ENCODE data around the gene FAM161B. TPM values are rescaled to one million over a fixed set of nuclear protein-coding genes. Genes with fewer than 3 reads are reported as not detected.

Gene FAM161B
- total RNA-seq, 1 donor from 2014 or later = 4.7 TPM

- TF ChIP-seq CTCF (IDR thresholded peaks at IDR 0.05) = no peak
- ATAC-seq (no peak), DNase-seq (no peak)
- no peak overlapping the region for H3K4me3 ChIP-seq
- peaks cover 56% of the 10 kb centered on the region for H3K36me3 ChIP-seq
- H3K4me1 ChIP-seq = peaks cover 20% of the 10 kb centered on the region
- no peak overlapping the region for H3K27ac ChIP-seq
- no peaks in the 10 kb centered on the region for H3K27me3 ChIP-seq (ENCODE audit: low read depth)
- intact Hi-C loops (cut with DNase I) = no loop called here
- H3K9me3 ChIP-seq = no peaks in the 10 kb centered on the region
Observed at GRCh38 chr14:73953731-73954130, 3.8 kb upstream of the FAM161B start.

GRCh38 chr14:73945159-73945670, 4.7 kb downstream of the FAM161B start:
- Histone ChIP-seq H3K27me3 (ENCODE audit: low read depth) (no peaks in the 10 kb centered on the region), H3K9me3 (no peaks in the 10 kb centered on the region), H3K27ac (peak overlapping the region; percentile 41), H3K36me3 (peaks cover 40% of the 10 kb centered on the region), H3K4me1 (peaks cover 29% of the 10 kb centered on the region), H3K4me3 (no peak overlapping the region)
- ATAC-seq = peak in 1 of 2 donors; percentile 1
- DNase-seq = no peak
- TF ChIP-seq CTCF (IDR thresholded peaks at IDR 0.05) = no peak
- intact Hi-C loops (cut with DNase I) = no loop called here

GRCh38 chr14:73944432-73945158, 5.3 kb downstream of the FAM161B start:
- Histone ChIP-seq H3K36me3 (peaks cover 43% of the 10 kb centered on the region), H3K9me3 (no peaks in the 10 kb centered on the region), H3K27me3 (ENCODE audit: low read depth) (no peaks in the 10 kb centered on the region), H3K27ac (peak overlapping the region; percentile 41), H3K4me1 (peaks cover 29% of the 10 kb centered on the region), H3K4me3 (no peak overlapping the region)
- TF ChIP-seq CTCF (IDR thresholded peaks at IDR 0.05) = no peak
- ATAC-seq (peak in 1 of 2 donors; percentile 20), DNase-seq (no peak)
- intact Hi-C loops (cut with DNase I) = no loop called here

GRCh38 chr14:73943083-73943482, 6.8 kb downstream of the FAM161B start:
- no peak overlapping the region for H3K4me3 ChIP-seq
- peaks cover 22% of the 10 kb centered on the region for H3K4me1 ChIP-seq
- H3K27me3 ChIP-seq (ENCODE audit: low read depth) = no peaks in the 10 kb centered on the region
- TF ChIP-seq CTCF (IDR thresholded peaks at IDR 0.05) = no peak
- H3K9me3 ChIP-seq = no peaks in the 10 kb centered on the region
- peaks cover 43% of the 10 kb centered on the region for H3K36me3 ChIP-seq
- no peak for DNase-seq
- ATAC-seq = peak; percentile 60 to 69
- intact Hi-C loops (cut with DNase I) = no loop called here
- no peak overlapping the region for H3K27ac ChIP-seq

GRCh38 chr14:73942180-73942579, 7.7 kb downstream of the FAM161B start:
- DNase-seq (no peak), ATAC-seq (no peak)
- TF ChIP-seq CTCF (IDR thresholded peaks at IDR 0.05) = no peak
- peaks cover 22% of the 10 kb centered on the region for H3K4me1 ChIP-seq
- H3K4me3 ChIP-seq = no peak overlapping the region
- H3K27me3 ChIP-seq (ENCODE audit: low read depth) = no peaks in the 10 kb centered on the region
- intact Hi-C loops (cut with DNase I) = no loop called here
- no peaks in the 10 kb centered on the region for H3K9me3 ChIP-seq
- no peak overlapping the region for H3K27ac ChIP-seq
- peaks cover 52% of the 10 kb centered on the region for H3K36me3 ChIP-seq

Measured in lower lobe of right lung (tissue), 2 donors.